HCT116 (cell line): ENCODE results near the gene SLC1A4. TPM values are rescaled to one million over a fixed set of nuclear protein-coding genes. Genes with fewer than 3 reads are reported as not detected.
A peak's percentile ranks its signal among the peaks of the same experiment; 100 is the strongest.

Source experiments
- ATAC-seq: fragments of 200-7000 bp; cut with Tn5 transposase; 2 replicates; pipeline ENCODE4 v1.9.1; 2020; ENCODE audit warnings: mild to moderate bottlenecking, moderate library complexity
- BruUV-seq: library from RNA; stranded (reverse); fragments of 400-500 nt; replicated peaks from 2 replicates; lab custom pipeline; 2021; lab: Mats Ljungman, UMichigan
- CTCF ChIA-PET: fragments of 300-600 bp; sonication (Branson Sonifier 250); formaldehyde crosslinking; loops from one replicate; lab custom pipeline; 2021; ENCODE audit warnings: antibody characterized with exemption; lab: Charles Lee
- POLR2A ChIA-PET: fragments of 300-600, 350-600 bp; sonication (Branson Sonifier 250); formaldehyde crosslinking; loops from one replicate; lab custom pipeline; 2021; ENCODE audit warnings: antibody characterized with exemption; lab: Charles Lee
- RAD21 ChIA-PET, 2 experiments: fragments of 300-600 bp; sonication (Branson Sonifier 250); formaldehyde crosslinking; loops; one replicate each; lab custom pipeline; 2023; ENCODE audit warnings: low total read pairs in 2 of 2; ENCODE audit not compliant: uncharacterized antibody in 2 of 2, unreplicated experiment in 2 of 2, low non-redundant PET in 1 of 2; lab: Charles Lee
- DNase-seq: peaks from one replicate; pipeline ENCODE4 v3.0.0-alpha.2; 2010; ENCODE audit warnings: low read depth, low spot score
- H2AFZ ChIP-seq: fragments of 200-600 bp; shearing (Covaris generic), sonication (generic); 2 replicates; pipeline ENCODE4 v1.6.1; 2017; ENCODE audit warnings: low read depth, mixed run types, mixed read lengths, antibody characterized with exemption, low read length; ENCODE audit not compliant: poor library complexity, severe bottlenecking
- H3K27ac ChIP-seq: 2 replicates; pipeline ENCODE4 v1.5.1; 2012; ENCODE audit warnings: low read depth, low read length
- H3K27me3 ChIP-seq: fragments of 200-600 bp; sonication (generic); 2 replicates; pipeline ENCODE4 v1.6.1; 2016; ENCODE audit warnings: mixed run types, low read length, mixed read lengths; ENCODE audit not compliant: insufficient read depth
- H3K36me3 ChIP-seq, 2 experiments: fragments of 200-500 bp in 1 of 2; fragments of 200-600 bp in 1 of 2; sonication (Bioruptor generic) in 1 of 2; sonication (generic) in 1 of 2; 2 replicates each; pipeline versions ENCODE4 v1.5.1 to v1.6.1; 2014 to 2016; ENCODE audit warnings: low read length in 2 of 2, inconsistent platforms in 1 of 2, mixed read lengths in 1 of 2, mixed run types in 1 of 2; ENCODE audit not compliant: insufficient read depth in 2 of 2, control insufficient read depth in 1 of 2
- H3K4me1 ChIP-seq, 2 experiments: fragments of 200-600 bp in 1 of 2; sonication (generic) in 1 of 2; 2 replicates each; pipeline versions ENCODE4 v1.5.1 to v1.6.1; 2012 to 2017; ENCODE audit warnings: low read length in 2 of 2, inconsistent platforms in 1 of 2, mild to moderate bottlenecking in 1 of 2, mixed read lengths in 1 of 2, mixed run types in 1 of 2, moderate library complexity in 1 of 2; ENCODE audit not compliant: insufficient read depth in 2 of 2, control insufficient read depth in 1 of 2
- H3K4me2 ChIP-seq: fragments of 200-600 bp; sonication (generic); 2 replicates; pipeline ENCODE4 v1.6.1; 2017; ENCODE audit warnings: mixed run types, low read length, mixed read lengths
- H3K4me3 ChIP-seq, 2 experiments: fragments of 200-600 bp in 1 of 2; sonication (generic) in 1 of 2; replicated peaks in 1 of 2; 2 replicates each; pipeline ENCODE4 v1.5.1; 2011 to 2016; ENCODE audit warnings: low read length in 2 of 2, control low read depth in 1 of 2, low read depth in 1 of 2, mild to moderate bottlenecking in 1 of 2, mixed read lengths in 1 of 2, mixed run types in 1 of 2
- H3K79me2 ChIP-seq: fragments of 200-600 bp; sonication (generic); 2 replicates; pipeline ENCODE4 v1.6.1; 2017; ENCODE audit warnings: mild to moderate bottlenecking, mixed run types, low read length, moderate library complexity, mixed read lengths; ENCODE audit not compliant: insufficient read depth
- H3K9ac ChIP-seq: fragments of 200-600 bp; sonication (generic); 2 replicates; pipeline ENCODE4 v1.6.1; 2016; ENCODE audit warnings: low read length, mixed read lengths
- H3K9me2 ChIP-seq: fragments of 200-600 bp; sonication (generic), shearing (Covaris generic); 2 replicates; pipeline ENCODE4 v1.6.1; 2017; ENCODE audit warnings: mixed run types, mild to moderate bottlenecking, moderate library complexity; ENCODE audit not compliant: insufficient read depth
- H3K9me3 ChIP-seq, 2 experiments: fragments of 200-500 bp in 1 of 2; fragments of 200-600 bp in 1 of 2; sonication (Bioruptor generic) in 1 of 2; sonication (generic) in 1 of 2; 2 replicates each; pipeline ENCODE4 v1.6.1; 2014 to 2017; ENCODE audit warnings: low read length in 2 of 2, mixed read lengths in 2 of 2, inconsistent platforms in 1 of 2, low read depth in 1 of 2, mild to moderate bottlenecking in 1 of 2, mixed run types in 1 of 2, moderate library complexity in 1 of 2; ENCODE audit not compliant: control insufficient read depth in 1 of 2, insufficient read depth in 1 of 2
- H4K20me1 ChIP-seq: fragments of 200-600 bp; sonication (generic), shearing (Covaris generic); 2 replicates; pipeline ENCODE4 v1.6.1; 2017; ENCODE audit warnings: mixed run types, mild to moderate bottlenecking, moderate library complexity; ENCODE audit not compliant: insufficient read depth
- CBX3 ChIP-seq: IDR thresholded peaks from 2 replicates; pipeline ENCODE4 v1.6.1; 2012; ENCODE audit warnings: low read depth
- CEBPB ChIP-seq: IDR thresholded peaks from 2 replicates; pipeline ENCODE4 v1.6.1; 2012; ENCODE audit warnings: low read depth
- EGR1 ChIP-seq: IDR thresholded peaks from 2 replicates; pipeline ENCODE4 v1.6.1; 2012; ENCODE audit warnings: low read depth
- ELF1 ChIP-seq: IDR thresholded peaks from 2 replicates; pipeline ENCODE4 v1.6.1; 2012; ENCODE audit warnings: low read depth, borderline replicate concordance
- EZH2 ChIP-seq: fragments of 200-600 bp; sonication (generic); IDR thresholded peaks from 2 replicates; pipeline ENCODE4 v1.6.1; 2017; ENCODE audit warnings: antibody characterized with exemption, mixed run types
- EZH2phosphoT487 ChIP-seq: fragments of 200-600 bp; IDR thresholded peaks from 2 replicates; pipeline ENCODE4 v1.6.1; 2018; ENCODE audit warnings: antibody characterized with exemption, borderline replicate concordance
- FOSL1 ChIP-seq: IDR thresholded peaks from 2 replicates; pipeline ENCODE4 v1.6.1; 2012; ENCODE audit warnings: low read depth
- JUND ChIP-seq: IDR thresholded peaks from 2 replicates; pipeline ENCODE4 v1.6.1; 2012
- MAX ChIP-seq: IDR thresholded peaks from 2 replicates; pipeline ENCODE4 v1.6.1; 2012
- POLR2AphosphoS5 ChIP-seq: IDR thresholded peaks from 2 replicates; pipeline ENCODE4 v1.6.1; 2011; ENCODE audit warnings: mild to moderate bottlenecking, low read depth, low read length, moderate library complexity
- RAD21 ChIP-seq: IDR thresholded peaks from 2 replicates; pipeline ENCODE4 v1.6.1; 2012; ENCODE audit warnings: low read depth, mild to moderate bottlenecking
- SRF ChIP-seq: IDR thresholded peaks from 2 replicates; pipeline ENCODE4 v1.6.1; 2012; ENCODE audit warnings: low read depth
- TCF7L2 ChIP-seq: IDR thresholded peaks from 2 replicates; pipeline ENCODE4 v1.7.0; 2011; ENCODE audit warnings: borderline replicate concordance, inconsistent platforms; ENCODE audit not compliant: insufficient read depth, insufficient read length; ENCODE audit errors: extremely low read depth
- YY1 ChIP-seq: IDR thresholded peaks from 2 replicates; pipeline ENCODE4 v1.6.1; 2011; ENCODE audit warnings: low read length, low read depth, moderate library complexity, mild to moderate bottlenecking; ENCODE audit not compliant: insufficient replicate concordance; ENCODE audit errors: extremely low read depth
- ZFX ChIP-seq: fragments of 450-650 bp; IDR thresholded peaks from 2 replicates; pipeline ENCODE4 v1.6.1; 2017
- ZNF274 ChIP-seq: fragments of 200-500 bp; sonication (Bioruptor generic); IDR thresholded peaks from 2 replicates; pipeline ENCODE4 v1.6.1; 2014; ENCODE audit warnings: mild to moderate bottlenecking, low read depth, low read length, inconsistent platforms
- intact Hi-C: fragments of 100-400 bp; cut with micrococcal nuclease; formaldehyde crosslinking; loops from 2 replicates; pipeline ENCODE4 v1.10.0; 2022
- total RNA-seq: library from RNA; stranded (reverse); gene quantifications from one replicate; pipeline ENCODE4 v1.2.1, GENCODE V29; 2021; ENCODE audit not compliant: unreplicated experiment

The SLC1A4 gene
- total RNA-seq, 1 experiment from 2014 or later = 9.2 TPM

DNA sequence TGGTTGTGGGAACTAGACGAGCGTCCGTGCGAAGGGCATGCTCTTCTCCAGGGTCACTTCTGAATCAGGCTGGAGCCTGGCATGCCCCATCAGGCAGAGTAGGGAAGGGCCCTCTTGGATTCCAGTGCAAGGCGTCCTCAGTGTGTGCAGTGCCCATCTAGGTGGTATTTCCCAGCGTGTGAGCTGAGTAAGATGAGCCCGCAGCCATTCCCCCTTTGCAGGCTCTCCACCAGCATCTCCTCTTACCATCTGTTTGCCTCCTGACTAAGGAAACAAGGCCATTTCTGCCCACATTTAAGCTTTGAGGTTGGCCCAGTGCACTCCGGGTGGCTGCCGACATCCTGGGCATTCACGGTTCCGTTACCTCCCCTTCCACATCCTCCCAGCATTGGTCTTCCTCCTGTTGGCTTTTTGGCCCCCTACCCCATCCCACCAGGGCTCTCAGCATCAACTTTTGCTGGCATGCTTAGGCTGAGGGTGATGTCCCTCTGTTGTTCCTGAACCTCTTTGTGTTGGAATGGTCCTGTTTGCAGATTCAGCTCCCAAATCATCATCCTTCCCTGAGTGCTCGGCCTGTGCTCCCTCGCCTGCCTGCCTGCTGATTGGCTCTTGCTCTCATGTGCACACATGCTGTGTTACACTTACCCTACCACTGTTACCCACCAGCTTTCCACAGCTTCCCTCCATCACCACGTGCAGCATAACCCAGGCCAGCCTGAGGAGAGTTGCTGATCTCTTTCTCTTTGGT, 78.8 kb downstream of the SLC1A4 start:
- DNase-seq (no peak), ATAC-seq (no peak)
- Histone ChIP-seq H3K9me3 (no peaks in the 10 kb centered on the region), H3K36me3 (0 out of 4 replicates have a peak, but pooled peaks cover 2 to 6% of the 10 kb centered on the region in 2 experiments), H3K9ac (no peak overlapping the region), H3K4me3 (no peak overlapping the region), H3K4me1 (peaks cover 37 to 59% of the 10 kb centered on the region in 2 experiments), H3K27me3 (no peaks in the 10 kb centered on the region), H3K4me2 (no peak overlapping the region; the same call in 1 of the 2 replicates), H3K27ac (peak overlapping the region; percentile 78), H3K79me2 (peaks cover 4% of the 10 kb centered on the region), H3K9me2 (no peaks in the 10 kb centered on the region), H4K20me1 (no peaks in the 10 kb centered on the region), H2AFZ (no peak overlapping the region)
- no peak for TF ChIP-seq RAD21
- no peak for TF ChIP-seq EGR1
- TF ChIP-seq CEBPB = no peak
- no peak for TF ChIP-seq SRF
- TF ChIP-seq ZFX = no peak
- no peak for TF ChIP-seq JUND
- no peak for TF ChIP-seq CBX3
- TF ChIP-seq FOSL1 = no peak
- TF ChIP-seq MAX = no peak
- no peak for TF ChIP-seq ZNF274
- TF ChIP-seq TCF7L2 = no peak
- no peak for TF ChIP-seq POLR2AphosphoS5
- no peak for TF ChIP-seq YY1
- no peak for TF ChIP-seq ELF1
- TF ChIP-seq EZH2 = no peak
- no peak for TF ChIP-seq EZH2phosphoT487
- BruUV-seq = no TSS peak
- intact Hi-C loops = no loop called here
- POLR2A ChIA-PET = interaction anchor here (1.2 to 1.3 kb wide), 2 partner anchors 62 to 101 kb away, joined by 3 read pairs; partner anchors contain the start of gene RAB1A
- CTCF ChIA-PET = interaction anchor here (1.2 kb wide), 1 partner anchor 101 kb away, joined by 3 read pairs; no protein-coding TSS in a partner anchor
- RAD21 ChIA-PET = no interaction called here
